Measurements from ENCODE around the gene TAS2R60.
"Not testable (repeated sequence)": the region's sequence is repeated elsewhere in the genome, so short reads cannot be mapped to it uniquely, and the experiment has no call there.

TAS2R60 gene

DNA sequence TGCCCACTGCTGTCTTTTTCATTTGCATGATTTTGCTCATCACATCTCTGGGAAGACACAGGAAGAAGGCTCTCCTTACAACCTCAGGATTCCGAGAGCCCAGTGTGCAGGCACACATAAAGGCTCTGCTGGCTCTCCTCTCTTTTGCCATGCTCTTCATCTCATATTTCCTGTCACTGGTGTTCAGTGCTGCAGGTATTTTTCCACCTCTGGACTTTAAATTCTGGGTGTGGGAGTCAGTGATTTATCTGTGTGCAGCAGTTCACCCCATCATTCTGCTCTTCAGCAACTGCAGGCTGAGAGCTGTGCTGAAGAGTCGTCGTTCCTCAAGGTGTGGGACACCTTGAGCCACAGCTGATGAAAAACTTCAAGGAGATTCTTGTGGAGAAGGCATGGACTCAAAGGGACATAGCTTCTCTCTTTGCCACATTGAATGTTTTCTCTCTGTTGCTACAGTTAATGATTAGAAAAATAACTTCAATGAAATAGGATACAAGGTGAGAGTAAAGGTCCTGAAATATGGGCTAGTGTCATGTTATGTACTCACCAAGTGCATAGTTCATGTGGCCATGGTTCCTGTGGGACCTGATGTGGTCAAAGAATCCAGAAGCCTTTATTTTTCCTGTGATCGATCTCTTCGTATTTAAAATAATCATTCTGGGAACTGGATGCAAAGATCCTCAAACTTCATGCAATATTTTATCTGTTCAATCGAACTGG lies 970 bp downstream of the TAS2R60 start:
- no peak for DNase-seq

DNA sequence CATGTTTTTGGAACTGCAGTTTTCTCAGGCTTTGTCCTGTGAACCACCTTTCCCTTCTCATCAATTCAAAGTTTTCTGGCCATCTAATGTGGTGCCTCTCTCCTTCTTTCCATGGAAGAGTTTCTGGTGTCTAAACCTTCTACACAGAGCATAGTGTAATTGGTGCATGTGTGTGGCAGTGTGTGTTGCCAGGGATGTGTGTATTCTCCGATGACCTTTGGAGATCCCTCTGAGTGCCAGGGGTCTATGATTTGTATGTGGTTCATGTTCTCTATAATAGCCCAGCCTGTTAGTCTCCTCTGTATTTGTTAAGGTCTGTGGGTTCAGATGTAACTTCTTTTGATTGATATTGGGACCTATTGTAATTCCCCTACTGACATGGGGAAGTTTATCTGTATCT lies 1.5 kb downstream of the TAS2R60 start:
- DNase-seq, result no peak

DNA sequence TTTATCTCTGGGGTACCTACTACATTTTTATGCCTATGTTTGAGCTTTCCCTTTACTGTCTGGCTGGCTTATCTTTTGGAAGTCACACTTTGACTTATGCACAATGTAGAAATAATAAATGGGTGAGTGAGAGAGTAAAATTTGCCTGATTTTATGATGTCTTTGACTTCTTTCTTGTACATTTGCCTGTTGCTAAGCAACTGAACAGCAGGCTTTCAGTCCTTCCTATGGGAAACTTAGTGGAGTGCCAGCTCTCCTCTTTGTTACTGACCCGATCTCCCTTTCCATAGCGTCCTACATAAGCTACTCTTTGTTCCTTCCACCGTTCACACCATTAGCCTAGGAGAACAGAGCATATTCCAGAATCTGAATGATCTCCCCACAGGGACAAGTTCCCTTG lies 4.2 kb downstream of the TAS2R60 start:
- no peak for DNase-seq

DNA sequence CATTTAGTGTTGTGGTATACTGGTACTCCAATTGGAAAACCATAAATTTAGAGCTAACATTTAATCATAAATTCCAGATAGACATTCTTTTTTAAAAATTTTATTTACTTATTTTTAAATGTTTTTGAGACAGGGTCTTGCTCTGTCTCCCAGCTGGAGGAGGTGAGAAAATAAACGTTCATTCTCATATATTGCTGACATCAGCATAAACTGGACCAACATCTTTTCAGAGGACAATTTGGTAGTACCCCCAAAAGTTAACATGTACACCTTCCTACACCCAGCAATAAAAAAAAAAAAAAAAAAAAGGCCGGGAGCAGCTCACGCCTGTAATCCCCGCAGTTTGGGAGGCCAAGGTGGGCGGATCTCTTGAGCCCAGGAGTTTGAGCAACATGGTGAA lies 5.2 kb downstream of the TAS2R60 start:
- no peak for DNase-seq

DNA sequence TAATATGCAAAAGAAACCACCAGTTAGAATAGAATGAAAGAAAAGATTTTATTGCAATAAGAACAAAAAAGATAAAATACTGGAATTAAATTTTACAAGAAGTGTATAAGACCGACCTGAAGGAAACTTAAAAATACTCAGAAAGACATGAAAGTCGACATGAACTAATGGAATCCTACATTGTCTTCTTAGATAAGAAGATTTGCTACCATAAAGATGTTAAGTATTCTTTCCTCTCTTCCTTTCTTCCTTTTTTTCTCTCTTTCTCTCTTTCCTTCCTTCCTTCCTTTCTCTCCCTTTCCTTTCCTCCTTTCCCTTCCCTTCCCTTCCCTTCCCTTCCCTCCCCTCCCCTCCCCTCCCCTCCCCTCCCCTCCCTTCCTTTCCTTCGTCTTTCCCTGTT lies 6.5 kb downstream of the TAS2R60 start:
- no peak for DNase-seq

DNA sequence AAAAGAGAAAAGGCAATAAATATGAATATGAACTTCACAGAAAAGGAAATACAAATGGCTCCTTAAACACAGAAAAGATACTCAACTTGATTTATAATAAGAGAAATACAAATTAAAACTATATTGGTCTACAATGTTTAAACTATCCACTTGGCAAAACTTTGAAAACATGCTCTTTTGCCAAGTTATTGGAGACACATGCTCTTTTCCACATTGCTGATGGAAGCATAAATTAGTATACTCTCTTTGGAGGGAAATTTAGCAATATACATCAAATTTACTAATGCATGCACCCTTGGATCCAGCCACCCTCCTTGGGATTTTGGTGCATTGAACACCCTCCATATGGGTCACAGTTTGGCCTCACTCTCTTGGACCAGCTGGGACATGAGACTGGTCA lies 7.9 kb downstream of the TAS2R60 start:
- no peak for DNase-seq

DNA sequence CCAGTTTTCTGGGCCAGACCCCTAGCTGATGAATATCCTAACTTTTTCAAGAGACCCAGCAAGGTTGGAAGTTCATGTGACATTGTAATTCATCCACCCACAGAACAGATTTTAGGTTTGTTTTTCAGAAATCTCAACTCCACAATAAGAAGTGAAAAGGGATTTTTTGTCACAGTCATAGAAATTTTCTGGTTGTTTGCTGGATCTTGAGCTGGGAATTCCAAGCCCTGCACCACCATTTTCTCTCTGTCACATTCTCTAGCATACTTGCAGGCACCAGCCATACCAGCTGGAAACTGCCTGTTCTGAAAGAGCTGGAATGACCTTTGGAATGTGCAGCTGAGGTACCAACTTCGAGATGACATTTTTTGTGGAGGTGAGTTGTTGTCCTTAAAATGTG lies 8.5 kb downstream of the TAS2R60 start:
- DNase-seq, result no peak

DNA sequence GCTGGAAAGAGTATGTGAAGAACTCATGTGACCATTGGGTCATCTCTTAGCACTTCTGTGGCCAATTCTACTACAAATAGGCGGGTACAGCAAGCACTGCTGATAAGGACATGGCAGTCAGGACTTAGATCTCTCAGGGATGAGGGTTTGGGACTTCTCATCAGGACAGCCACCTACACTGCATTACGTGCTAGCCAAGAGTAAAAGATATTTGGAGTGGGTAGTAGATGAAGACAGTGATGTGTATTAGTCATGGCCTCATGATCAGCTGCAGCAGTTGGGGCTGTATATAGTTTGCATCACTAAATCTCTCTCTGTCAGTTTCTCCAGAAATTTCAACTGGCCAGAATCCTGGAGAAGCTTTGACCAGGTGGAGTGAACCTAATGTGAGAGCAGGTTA lies 9.2 kb downstream of the TAS2R60 start:
- no peak for DNase-seq

DNA sequence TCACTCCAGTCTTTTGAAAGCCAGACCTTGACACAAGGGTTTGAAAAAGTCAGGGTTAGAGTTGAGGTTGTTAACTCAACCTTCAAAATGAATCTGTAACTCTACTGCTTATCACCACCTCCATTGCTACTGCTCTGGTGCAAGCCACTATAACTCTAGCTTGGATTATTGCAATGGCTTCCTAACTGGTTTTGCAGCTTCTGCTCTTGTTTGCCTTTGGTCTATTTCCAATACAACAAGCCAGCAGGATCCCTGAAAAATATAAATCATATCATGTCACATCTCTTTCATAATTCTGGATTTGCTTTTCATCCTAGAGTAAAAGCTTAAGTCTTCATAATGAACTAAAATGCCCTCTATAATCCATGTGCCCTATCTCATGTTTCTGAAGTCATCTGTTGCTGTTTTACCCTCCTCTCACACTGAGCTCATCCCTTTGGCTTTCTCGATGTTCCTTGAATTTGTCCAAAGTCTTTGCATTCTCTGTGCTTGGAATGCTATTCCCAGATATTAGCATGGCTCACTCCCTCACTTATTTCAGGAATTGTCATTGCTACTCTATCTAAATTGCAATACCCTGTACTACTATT lies 10.9 kb downstream of the TAS2R60 start:
- DNase-seq, result no peak

DNA sequence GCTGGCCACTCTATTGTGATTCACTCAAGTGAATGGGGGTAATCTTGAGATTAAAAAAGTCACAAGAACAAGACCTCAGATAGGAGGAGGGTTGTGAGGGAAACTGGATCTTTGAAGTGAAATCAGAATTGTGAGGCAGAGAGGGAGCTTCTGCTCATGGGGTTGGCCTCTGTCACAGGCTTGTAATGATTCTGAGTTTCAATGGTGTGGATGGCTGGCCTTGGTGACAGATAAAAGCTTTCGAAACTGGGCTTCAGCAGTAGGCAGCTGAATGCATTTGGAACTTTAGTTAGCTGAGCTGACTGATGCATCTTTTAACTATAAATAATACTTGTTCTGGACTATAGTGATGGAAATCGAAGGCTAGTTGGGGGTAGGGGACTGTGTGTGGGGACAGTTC lies 12.2 kb downstream of the TAS2R60 start:
- DNase-seq, result no peak

DNA sequence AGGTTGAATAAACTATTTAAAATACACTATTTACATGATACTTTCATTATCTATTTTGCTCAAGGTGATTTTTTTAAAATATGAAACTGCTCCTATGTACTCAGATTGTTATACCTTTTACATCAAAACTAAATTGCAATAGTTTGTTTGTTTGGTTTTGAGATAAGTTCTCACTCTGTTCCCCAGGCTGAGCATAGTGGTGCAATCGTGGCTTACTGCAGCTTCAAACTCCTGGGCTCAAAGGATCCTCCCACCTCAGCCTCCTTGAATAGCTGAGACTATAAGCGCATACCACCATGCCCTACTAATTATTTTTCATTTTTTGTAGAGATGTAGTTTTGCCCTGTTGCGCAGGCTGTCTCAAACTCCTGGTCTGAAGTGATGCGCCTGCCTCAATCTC lies 12.7 kb downstream of the TAS2R60 start:
- DNase-seq, result no peak

DNA sequence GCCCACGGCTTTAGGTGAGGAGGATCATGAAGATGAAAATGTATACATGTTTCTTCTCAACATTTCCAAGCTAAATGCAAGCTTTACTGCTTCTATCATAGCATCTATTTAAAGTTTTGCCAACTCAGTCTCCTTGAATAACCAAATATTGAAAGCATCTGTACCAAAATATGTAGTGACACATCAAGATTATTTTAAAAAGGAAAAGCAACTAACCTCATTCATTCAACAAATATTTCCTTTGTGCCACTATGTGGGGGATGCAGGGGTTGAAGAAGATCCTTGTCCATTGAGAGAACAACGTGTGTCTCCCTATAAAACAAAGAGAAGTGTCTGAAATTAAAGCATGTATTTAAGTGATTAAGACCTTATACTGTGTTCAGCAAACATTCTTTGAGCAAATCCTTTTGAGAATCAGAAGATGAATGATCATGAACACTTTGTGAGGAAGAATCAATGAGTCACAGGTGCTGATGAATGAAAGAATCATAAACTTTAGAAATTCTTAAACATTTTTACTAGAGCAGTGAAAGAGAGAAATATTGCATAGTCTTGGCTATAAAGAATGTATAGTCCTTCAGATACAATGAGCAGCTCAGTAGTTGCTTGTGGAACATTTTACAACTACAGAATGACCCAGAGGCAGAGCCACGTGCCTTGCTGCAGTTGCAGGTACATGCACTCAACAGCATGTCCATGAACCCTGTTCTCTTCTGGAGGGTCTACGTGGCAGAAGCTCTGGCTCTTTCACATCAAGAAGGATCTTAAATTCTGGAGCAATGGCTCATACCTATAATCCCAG lies 13.9 kb downstream of the TAS2R60 start:
- no peak for DNase-seq

DNA sequence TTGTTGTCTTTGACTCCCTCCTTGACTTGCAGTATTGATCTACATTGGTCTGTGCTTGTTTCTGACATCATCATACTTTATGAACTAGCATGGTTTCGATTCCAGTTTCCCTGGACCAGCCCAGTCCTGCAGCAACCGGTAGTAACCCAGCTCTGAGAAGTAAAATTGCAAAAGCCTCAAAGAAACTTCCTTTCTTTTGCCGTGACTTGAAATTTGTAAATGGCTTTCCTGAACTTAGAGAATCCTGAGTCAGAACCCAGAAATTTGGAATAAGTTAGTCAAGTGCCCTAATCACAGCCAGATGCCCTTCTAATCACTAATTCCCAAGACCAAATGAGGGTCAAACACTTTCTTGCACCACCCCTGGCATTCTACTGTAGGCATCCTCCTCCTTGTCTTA lies 15.0 kb downstream of the TAS2R60 start:
- DNase-seq, result no peak

DNA sequence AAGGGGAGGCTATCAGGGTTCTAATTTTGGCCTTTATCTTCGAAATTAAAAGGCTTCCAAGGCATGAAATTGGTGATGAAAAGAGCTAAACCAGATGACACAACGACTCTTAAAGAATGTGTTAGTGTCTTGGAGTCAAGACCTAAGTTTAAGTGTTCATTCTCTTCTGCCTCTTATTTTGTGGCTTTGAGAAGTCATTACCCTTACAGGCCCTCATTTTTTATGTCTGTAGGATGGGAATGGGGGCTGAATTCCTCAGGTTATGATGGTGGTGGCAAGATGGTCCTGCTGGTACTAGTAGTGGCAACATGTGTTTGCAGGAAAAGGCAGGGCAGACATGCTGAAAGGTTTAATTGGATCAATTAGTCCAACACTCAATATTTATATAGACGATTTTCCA lies 15.4 kb downstream of the TAS2R60 start:
- no peak for DNase-seq

DNA sequence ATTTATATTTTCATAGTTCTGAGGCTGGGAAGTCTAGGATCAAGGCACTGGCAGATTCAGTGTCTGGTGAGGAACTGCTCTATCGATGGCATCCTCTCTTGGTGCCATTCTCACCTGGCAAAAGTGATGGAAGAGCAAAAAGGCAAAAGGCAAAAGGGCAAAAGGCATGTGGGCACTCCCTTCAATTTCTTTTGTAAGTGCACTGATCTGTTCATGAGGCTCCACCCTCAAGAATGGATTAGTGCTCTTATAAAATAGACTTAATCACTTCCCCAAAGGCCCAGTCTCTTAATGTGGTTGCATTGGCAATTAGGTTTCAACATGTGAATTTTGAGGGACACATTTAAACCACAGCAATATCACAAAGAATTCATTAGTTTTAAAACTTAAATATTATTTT lies 16.1 kb downstream of the TAS2R60 start:
- no peak for DNase-seq

DNA sequence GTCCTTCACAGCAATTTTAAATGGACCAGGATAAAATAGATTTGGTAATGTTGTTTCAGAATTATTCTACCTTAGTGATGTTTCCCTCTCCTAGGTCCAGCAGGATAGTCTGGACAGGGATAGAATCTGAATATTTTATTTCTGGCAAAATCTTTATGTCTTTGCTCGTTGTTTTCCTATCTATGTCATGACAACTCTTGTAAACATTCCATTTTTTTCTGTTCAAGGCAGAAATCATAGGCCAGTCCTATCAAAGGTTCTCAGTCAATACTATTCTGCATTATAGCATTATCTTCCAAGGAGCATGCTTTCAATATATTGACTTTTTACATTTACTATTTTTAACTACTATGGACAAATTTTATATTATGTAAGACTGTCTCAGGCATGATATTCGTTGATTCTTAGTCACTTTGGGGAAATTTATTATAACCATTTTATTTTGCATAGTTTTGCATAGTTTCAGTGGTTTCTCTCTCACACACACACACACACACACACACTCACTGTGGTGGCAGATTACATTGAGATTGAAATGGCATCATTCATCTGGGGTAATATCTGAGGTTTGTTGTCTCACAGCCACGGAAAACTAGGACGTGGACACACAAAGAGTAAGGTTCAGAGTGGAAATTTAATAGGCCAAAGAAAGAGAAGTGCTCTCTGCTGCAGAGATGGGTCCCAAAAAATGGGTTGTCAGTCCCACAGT lies 17.2 kb downstream of the TAS2R60 start:
- DNase-seq, result no peak

DNA sequence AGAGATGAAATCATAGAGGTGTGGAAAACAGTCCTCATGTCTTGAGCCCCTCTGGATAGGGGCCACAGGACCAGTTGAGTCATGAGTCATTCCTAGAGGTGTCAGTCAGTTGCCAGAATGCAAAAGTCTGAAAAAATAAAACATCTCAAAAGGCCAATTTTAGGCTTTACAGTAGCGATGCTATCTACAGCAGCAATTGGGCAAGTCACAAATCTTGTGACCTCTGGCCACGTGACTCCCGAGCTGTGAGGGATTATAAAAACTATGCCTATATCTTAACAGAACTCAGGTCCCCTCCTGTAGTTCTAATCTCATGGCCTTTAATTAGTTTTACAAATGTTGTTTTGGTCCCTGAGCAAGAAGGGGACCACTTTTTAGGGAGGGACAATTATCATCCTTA lies 18.8 kb downstream of the TAS2R60 start:
- no peak for DNase-seq

DNA sequence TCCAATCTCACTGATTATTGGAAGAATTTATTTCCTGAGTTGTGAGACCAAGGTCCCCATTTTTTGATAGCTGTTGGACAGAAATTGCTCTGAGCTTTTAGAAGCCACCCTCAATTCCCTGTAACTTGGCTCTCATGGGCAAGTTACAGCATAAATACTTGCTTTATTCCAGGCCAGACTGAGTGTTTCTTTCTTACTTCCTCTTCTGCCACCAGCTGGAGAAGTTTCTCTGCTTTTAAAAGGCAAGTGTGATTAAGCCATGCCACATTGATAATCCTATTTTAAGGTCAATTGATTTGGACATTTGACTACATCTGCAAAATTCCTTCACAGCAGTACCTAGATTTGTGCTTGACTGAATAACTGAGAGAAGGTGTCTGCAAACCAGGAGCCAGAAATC lies 20.3 kb downstream of the TAS2R60 start:
- DNase-seq, result no peak

DNA sequence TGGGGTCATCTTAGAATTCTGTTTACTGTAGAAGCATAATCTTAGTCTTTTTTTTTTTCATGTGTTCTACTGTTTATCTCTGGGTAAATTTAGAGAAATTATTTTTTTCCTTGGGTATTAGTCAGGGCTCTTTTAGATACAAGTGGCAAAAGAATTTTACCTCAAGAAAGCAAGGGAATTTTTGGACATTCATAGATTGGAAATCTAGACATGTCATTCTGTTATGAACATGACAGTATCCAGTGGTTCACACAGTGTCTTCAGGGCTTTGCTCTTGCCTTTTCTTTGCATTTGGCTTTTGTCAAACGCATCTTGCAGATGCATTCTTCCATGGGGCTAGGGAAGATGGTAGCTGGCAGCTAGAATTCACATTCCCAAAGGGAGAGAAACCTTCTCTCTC lies 20.7 kb downstream of the TAS2R60 start:
- no peak for DNase-seq

DNA sequence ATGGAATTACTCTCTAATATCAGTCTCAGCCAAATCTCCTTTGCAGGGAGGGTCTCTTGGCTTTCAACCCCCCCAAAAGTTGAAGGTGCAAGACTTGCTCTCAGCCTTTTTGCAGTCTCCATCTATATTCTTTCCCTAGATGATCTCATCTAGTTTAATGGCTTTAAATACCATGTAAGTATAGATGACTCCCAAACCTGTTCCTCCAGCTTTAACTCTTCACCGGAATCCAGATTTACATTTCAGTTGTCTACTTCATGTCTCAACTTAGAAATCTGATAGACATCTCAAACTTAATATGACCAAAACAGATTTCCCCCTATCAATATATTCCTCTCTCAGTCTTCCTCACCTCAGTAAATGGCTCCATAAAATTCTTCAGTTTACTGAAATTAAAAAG lies 24.5 kb downstream of the TAS2R60 start:
- no peak for DNase-seq

DNA sequence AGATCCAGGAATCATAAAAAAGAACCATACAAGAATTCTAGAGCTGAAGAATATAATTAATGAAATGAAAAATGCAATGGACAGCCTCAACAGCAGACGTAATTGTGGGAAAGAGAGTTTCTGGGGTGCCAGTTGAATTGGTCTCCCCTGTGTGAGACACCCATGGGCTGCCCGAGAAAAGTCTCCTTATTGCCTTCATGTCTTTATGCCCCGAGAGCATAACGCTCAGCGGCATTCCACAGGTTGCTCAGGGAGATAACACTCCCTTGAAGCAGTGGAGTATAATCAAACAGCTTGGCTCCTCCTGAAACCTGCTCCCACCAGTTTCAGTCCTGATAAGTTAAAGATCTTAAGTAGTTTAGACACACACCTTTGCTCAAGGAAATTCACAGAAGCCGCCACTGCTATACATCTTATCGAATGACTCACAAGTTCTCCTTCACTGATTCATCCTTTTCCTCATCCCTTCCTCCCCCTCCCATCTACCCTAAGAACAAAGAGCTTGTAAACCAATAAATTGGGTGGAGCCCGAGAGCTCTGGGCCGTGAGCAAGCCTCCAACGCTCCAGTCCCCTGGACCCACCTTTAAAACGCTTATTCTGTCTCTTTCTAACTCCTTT lies 28.9 kb downstream of the TAS2R60 start:
- not testable (repeated sequence) for DNase-seq

DNA sequence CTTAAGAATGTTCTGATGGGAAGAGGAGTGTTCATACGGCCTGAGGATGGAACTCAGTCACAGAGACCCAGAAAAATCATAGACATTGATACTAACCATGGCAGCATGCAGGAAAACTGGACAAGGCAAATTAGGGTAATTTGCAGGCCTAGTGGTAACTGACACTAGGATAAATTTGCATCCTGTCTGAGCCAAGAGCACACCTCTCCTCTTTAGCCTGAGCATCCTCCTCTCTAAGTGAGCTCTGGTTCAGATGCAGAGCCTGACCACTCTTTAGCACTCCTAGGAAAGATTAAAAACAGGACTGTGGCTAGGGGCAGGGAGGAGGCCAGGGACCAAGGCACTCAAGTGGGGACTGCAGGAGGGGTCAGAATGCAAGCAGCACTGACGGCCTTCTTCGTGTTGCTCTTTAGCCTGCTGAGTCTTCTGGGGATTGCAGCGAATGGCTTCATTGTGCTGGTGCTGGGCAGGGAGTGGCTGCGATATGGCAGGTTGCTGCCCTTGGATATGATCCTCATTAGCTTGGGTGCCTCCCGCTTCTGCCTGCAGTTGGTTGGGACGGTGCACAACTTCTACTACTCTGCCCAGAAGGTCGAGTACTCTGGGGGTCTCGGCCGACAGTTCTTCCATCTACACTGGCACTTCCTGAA lies 34.4 kb downstream of the TAS2R60 start, which contains the start of gene TAS2R41:
TAS2R41 (plus strand) TSS at position 373 of the 650 bp plus-strand sequence; CDS start at position 373, 0 bp downstream.
- DNase-seq, result no peak

Data from activated gamma-delta T cell treated with Interleukin-2 at 50 U/mL for 16 hours (primary cell).